Measurements from ENCODE around the gene PEAK1. TPM values are rescaled to one million over a fixed set of nuclear protein-coding genes. Genes with fewer than 3 reads are reported as not detected.

Gene PEAK1
- total RNA-seq, 1 donor from 2014 or later: 10.2 TPM

DNA sequence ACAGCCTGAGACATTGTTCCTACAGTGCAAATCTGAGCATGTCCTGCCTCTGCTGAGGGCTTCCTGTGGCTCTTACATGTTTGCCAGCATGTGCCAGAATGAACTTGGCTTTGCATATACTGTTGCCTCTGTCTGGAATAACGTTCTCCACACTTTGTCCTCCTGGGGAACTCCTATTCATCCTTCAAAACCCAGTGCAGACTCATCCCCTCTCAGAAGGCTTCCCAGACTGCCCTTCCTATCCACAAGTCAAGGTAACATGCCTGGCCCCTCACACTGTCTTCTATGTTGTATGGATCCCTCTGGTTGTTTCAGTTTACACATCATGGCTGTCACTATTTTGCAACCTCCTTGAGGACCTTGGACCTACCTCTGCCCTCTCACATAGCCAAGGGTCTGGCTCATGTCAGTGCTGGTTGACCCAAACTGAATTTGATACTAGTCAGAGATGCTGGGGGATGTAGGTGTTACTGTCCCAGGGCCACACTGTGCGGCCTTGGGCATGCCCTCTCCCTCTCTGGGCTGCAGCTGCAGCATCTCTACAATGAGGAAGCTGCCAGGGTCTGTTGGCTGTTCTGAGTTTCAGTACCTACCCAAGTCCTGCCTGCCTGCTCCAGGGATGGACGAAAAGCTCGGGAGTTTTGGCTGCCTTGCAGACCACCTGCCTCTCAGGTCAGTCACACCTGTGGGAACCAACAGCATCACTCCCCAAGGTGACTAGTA lies 320.0 kb downstream of the PEAK1 start:
- Histone ChIP-seq H3K27me3 (ENCODE audit: control insufficient read depth, insufficient read depth, low read length) (no peaks in the 10 kb centered on the region), H3K36me3 (ENCODE audit: control insufficient read depth, insufficient read depth, low read length) (no peaks in the 10 kb centered on the region), H3K4me3 (ENCODE audit: low read depth, low read length) (no peak overlapping the region)
- no peak for DNase-seq (ENCODE audit: low read depth)
- TF ChIP-seq, protein P1, sequence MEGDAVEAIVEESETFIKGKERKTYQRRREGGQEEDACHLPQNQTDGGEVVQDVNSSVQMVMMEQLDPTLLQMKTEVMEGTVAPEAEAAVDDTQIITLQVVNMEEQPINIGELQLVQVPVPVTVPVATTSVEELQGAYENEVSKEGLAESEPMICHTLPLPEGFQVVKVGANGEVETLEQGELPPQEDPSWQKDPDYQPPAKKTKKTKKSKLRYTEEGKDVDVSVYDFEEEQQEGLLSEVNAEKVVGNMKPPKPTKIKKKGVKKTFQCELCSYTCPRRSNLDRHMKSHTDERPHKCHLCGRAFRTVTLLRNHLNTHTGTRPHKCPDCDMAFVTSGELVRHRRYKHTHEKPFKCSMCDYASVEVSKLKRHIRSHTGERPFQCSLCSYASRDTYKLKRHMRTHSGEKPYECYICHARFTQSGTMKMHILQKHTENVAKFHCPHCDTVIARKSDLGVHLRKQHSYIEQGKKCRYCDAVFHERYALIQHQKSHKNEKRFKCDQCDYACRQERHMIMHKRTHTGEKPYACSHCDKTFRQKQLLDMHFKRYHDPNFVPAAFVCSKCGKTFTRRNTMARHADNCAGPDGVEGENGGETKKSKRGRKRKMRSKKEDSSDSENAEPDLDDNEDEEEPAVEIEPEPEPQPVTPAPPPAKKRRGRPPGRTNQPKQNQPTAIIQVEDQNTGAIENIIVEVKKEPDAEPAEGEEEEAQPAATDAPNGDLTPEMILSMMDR (IDR thresholded peaks at IDR 0.05; ENCODE audit: insufficient read depth, low read length, poor library complexity, severe bottlenecking): no peak

DNA sequence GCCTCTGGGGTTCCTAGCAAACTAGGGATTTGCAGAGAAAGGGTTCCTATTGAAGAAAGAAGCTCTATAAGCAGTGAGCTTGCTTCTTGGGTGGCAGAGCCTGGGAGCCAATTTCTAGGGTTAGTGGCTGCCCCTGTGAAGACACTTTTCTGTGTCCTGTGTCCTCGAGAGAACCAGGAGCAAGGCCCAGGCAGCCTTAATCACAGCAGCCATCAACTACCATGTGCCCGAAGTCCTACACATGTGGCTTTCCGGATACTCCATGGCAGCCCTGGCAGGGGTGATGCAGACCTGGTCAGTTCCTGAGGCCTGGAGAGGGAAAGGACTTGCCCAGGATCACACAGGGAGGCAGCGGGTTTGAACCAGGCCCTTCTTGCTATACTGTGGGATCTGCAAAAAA lies 321.3 kb downstream of the PEAK1 start:
- H3K36me3 ChIP-seq (ENCODE audit: control insufficient read depth, insufficient read depth, low read length): no peaks in the 10 kb centered on the region
- DNase-seq (ENCODE audit: low read depth): no peak
- TF ChIP-seq, protein P1 (IDR thresholded peaks at IDR 0.05; ENCODE audit: insufficient read depth, low read length, poor library complexity, severe bottlenecking): no peak
- no peak overlapping the region for H3K4me3 ChIP-seq (ENCODE audit: low read depth, low read length)
- H3K27me3 ChIP-seq (ENCODE audit: control insufficient read depth, insufficient read depth, low read length): no peaks in the 10 kb centered on the region

DNA sequence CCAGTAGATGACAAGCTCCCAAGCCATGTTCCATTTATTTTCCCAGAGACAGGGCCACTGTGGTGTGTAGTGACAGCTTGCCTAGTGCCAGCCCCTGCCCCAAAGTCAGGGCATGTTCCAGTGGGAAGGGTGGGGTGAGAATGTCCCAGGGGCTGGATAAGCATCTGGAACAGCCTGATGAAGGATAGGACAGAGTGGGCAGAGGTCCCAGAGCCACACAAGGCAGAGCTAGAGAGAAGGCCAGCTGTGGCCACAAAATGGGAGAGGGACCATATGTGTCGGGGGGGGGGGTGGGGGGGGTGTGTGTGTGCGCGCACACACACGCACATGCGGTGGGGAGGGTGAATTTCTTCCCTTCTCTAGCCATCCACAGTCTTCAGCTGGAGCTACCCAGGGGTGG lies 322.0 kb downstream of the PEAK1 start:
- DNase-seq (ENCODE audit: low read depth): no peak
- Histone ChIP-seq H3K4me3 (ENCODE audit: low read depth, low read length) (no peak overlapping the region), H3K27me3 (ENCODE audit: control insufficient read depth, insufficient read depth, low read length) (no peaks in the 10 kb centered on the region), H3K36me3 (ENCODE audit: control insufficient read depth, insufficient read depth, low read length) (no peaks in the 10 kb centered on the region)
- TF ChIP-seq, protein P1 (IDR thresholded peaks at IDR 0.05; ENCODE audit: insufficient read depth, low read length, poor library complexity, severe bottlenecking): no peak

DNA sequence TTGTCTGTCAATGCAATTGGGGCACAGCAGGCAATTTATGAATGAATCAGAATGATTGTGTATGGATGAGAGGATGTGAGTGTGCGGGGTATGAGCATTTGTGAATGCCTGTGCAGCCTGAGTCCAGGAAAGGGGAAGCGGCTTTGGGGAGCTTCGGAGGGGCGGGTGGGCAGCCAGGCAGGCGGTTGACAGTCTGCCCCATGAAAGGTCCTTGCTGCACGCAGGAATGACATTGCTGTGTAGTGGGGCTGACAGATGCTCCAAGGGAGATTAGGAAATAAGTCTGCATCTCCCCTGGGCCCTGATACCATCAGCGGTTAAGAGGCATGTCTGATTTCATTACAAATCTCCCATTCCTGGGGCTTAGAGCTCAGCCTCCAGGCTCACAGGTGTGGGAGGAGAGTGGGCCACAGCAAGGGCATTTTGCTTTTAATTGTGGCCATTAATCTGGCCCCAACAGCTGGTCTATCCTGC lies 322.6 kb downstream of the PEAK1 start:
- H3K36me3 ChIP-seq (ENCODE audit: control insufficient read depth, insufficient read depth, low read length): no peaks in the 10 kb centered on the region
- TF ChIP-seq, protein P1 (IDR thresholded peaks at IDR 0.05; ENCODE audit: insufficient read depth, low read length, poor library complexity, severe bottlenecking): no peak
- H3K27me3 ChIP-seq (ENCODE audit: control insufficient read depth, insufficient read depth, low read length): no peaks in the 10 kb centered on the region
- no peak for DNase-seq (ENCODE audit: low read depth)
- H3K4me3 ChIP-seq (ENCODE audit: low read depth, low read length): no peak overlapping the region

DNA sequence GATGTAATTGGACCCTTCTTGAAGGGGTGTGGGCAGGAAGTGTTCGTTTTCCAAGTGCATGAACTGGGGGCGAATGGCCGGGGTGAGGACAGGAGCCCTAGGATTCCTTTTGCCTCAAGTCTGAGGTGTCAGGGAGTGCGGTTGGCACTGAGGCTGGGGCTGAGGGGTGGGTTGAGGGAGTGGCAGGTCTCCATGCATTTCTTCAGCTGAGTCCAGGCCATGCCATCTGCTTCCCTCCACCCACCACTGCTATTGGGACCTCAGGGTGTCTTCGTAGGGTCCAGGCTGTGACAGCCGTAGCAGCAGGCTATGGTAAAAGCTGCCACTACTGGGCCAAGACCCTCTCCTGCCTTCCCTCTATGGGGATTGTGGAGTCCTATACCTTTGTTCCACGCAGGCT lies 323.4 kb downstream of the PEAK1 start:
- no peak for DNase-seq (ENCODE audit: low read depth)
- H3K4me3 ChIP-seq (ENCODE audit: low read depth, low read length): no peak overlapping the region
- H3K27me3 ChIP-seq (ENCODE audit: control insufficient read depth, insufficient read depth, low read length): no peaks in the 10 kb centered on the region
- TF ChIP-seq, protein P1 (IDR thresholded peaks at IDR 0.05; ENCODE audit: insufficient read depth, low read length, poor library complexity, severe bottlenecking): no peak
- no peaks in the 10 kb centered on the region for H3K36me3 ChIP-seq (ENCODE audit: control insufficient read depth, insufficient read depth, low read length)

DNA sequence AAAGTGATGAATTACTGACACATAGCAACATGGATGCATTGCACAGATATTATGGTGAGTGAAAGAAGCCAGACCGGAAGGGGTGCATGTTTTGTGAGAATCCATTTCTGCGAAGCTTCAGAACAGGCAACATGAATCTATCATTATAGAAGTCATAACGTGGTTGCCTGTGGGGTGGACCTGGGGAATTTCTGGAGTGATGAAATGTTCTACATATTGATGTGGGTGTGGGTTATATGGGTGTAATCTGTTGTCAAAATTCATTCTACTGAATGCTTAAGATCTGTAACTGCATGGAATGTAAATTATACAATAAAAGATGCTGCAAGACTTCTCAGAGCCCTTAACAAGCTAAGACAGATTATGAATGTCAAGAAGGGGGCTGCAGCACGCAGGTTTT lies 323.8 kb downstream of the PEAK1 start:
- H3K36me3 ChIP-seq (ENCODE audit: control insufficient read depth, insufficient read depth, low read length): no peaks in the 10 kb centered on the region
- H3K4me3 ChIP-seq (ENCODE audit: low read depth, low read length): no peak overlapping the region
- TF ChIP-seq, protein P1 (IDR thresholded peaks at IDR 0.05; ENCODE audit: insufficient read depth, low read length, poor library complexity, severe bottlenecking): no peak
- no peaks in the 10 kb centered on the region for H3K27me3 ChIP-seq (ENCODE audit: control insufficient read depth, insufficient read depth, low read length)
- DNase-seq (ENCODE audit: low read depth): no peak

Data from kidney epithelial cell (primary cell).